Measurements from ENCODE around the gene NT5DC1.
A peak's percentile ranks its signal among the peaks of the same experiment; 100 is the strongest.

The NT5DC1 gene

DNA sequence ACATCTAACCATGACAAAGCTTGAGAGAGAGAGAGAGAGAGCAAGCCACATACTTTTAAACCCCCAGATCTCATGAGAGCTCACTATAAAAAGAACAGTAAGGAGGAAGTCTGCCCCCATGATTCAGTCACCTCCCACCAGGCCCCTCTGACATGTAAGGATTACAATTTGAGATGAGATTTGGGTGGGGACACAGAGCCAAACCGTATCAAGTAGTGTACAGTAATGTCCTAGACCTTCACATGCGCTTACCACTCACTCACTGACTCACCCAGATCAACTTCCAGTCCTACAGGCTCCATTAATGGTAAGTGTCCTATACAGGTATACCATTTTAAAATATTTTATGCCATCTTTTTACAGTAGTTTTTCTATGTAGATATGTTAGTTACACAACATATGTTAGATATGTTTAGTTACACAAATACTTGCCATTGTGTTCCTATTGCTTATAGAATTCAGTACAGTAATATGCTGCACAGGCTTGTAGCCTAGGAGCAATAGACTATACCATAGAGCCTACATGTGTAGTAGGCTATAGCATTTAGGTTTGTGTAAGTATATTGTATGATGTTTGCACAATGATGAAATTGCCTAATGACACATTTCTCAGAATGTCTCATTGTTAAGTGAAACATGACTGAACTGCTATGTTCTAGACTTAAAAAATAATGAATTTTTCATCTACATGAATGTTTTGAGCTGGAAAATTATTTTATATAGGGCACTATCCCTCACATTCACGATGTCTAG, 167.4 kb downstream of the NT5DC1 start:
- H3K27ac ChIP-seq (ENCODE audit: low read depth, low read length) = no peak overlapping the region
- no peaks in the 10 kb centered on the region for H3K9me3 ChIP-seq (ENCODE audit: low read length)
- H3K9ac ChIP-seq (ENCODE audit: low read length) = no peak overlapping the region
- H3K36me3 ChIP-seq (ENCODE audit: insufficient read depth, low read length) = peaks cover 7% of the 10 kb centered on the region
- H3K4me1 ChIP-seq (ENCODE audit: insufficient read depth, low read length) = peaks cover 8% of the 10 kb centered on the region
- H3K27me3 ChIP-seq (ENCODE audit: control insufficient read depth in 1 of 2, insufficient read depth in 2 of 2, low read length in 2 of 2) = no peaks in the 10 kb centered on the region
- no peak overlapping the region for H3K4me3 ChIP-seq (ENCODE audit: low read depth in 1 of 2, low read length in 2 of 2)

DNA sequence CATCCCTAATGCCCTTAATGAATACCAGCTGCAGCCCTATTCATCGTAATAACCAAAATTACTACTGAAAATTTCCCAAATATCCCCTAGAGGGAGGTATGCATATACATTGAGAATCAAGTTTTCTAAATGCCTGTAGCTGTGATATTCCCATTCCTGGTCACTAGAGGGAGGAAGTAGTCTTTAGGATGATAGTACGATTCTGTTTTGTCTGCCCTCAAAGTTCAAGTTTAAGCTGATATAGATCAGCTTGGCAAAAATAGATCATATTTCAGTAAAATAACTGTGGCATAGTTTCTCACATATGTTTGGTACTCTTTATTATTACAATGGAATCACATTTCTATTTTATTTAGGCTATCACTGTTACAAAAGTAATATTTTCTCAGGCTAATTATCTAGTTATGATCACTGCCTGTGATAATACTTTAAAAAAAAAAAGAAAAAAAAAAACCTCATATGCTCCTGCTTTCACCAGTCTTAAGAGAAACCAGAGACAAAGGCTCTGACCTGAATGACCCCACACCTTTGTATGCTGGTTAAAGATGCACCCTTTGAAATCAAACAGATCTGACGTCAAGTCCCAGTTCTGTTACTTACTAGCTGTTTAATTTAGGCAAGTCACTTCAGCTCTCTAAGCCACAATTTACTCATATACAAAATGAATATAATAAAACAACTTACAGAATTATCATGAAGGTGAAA, 168.1 kb downstream of the NT5DC1 start:
- no peak overlapping the region for H3K27ac ChIP-seq (ENCODE audit: low read depth, low read length)

DNA sequence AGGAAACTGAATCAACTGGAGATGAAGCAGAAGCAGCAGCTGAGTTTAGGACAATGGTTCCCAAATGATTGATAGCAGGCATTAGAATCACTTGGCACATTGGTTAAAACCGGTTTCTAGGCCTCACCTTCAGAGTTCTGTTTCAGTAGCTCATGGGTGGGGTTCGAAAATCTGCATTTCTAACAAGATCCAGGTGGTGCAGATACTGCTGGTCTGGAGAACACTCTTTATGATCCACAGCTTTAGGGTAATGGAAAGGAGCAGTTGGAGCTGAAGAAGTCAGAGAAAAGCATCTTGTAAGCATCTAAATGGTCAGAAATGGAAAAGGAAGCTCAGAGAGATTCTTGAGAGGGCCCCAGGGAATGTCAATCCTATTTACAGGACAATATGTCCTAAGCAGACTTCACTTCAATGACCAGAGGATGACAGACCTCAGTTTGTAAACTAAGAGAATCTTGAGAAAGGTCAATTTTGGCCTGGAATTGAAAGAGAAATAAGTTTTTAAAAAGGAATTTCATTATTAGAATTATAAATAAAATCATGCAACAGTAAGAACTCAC, 170.6 kb downstream of the NT5DC1 start:
- peaks cover 14% of the 10 kb centered on the region for H3K36me3 ChIP-seq (ENCODE audit: insufficient read depth, low read length)
- H3K9ac ChIP-seq (ENCODE audit: low read length) = no peak overlapping the region
- H3K9me3 ChIP-seq (ENCODE audit: low read length) = no peaks in the 10 kb centered on the region
- peaks cover 23% of the 10 kb centered on the region for H3K4me1 ChIP-seq (ENCODE audit: insufficient read depth, low read length)
- no peak overlapping the region for H3K4me3 ChIP-seq (ENCODE audit: low read depth in 1 of 2, low read length in 2 of 2)
- H3K27me3 ChIP-seq (ENCODE audit: control insufficient read depth in 1 of 2, insufficient read depth in 2 of 2, low read length in 2 of 2) = no peaks in the 10 kb centered on the region
- H3K27ac ChIP-seq (ENCODE audit: low read depth, low read length) = no peak overlapping the region

More for the DNA sequence above, 168.1 kb downstream of the NT5DC1 start:
- Histone ChIP-seq H3K4me1 (ENCODE audit: insufficient read depth, low read length) (peaks cover 8% of the 10 kb centered on the region), H3K9ac (ENCODE audit: low read length) (no peak overlapping the region), H3K4me3 (ENCODE audit: low read depth in 1 of 2, low read length in 2 of 2) (no peak overlapping the region), H3K9me3 (ENCODE audit: low read length) (no peaks in the 10 kb centered on the region), H3K27me3 (ENCODE audit: control insufficient read depth in 1 of 2, insufficient read depth in 2 of 2, low read length in 2 of 2) (no peaks in the 10 kb centered on the region), H3K36me3 (ENCODE audit: insufficient read depth, low read length) (peaks cover 14% of the 10 kb centered on the region)

DNA sequence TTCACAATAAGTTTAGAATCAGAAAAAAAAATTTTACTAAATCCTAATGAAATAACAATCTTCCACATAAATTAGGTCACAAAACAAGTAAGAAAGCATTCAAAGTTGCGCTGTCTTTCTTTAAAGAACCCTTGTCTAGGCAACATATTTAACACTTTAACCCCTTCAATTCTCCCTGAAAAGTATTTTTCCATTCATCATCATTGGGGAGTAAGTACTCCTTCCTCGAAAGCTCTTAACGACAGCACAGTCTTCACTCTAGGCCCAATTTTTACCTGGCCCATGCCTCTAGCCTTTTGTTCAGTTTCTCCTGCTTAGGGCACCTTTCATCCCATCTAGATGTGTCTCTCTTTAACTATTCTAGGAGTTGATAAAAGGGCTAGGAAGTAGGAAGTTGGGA, 176.5 kb downstream of the NT5DC1 start:
- Histone ChIP-seq H3K27ac (ENCODE audit: low read depth, low read length) (no peak overlapping the region), H3K4me1 (ENCODE audit: insufficient read depth, low read length) (peaks cover 52% of the 10 kb centered on the region), H3K27me3 (ENCODE audit: control insufficient read depth in 1 of 2, insufficient read depth in 2 of 2, low read length in 2 of 2) (no peaks in the 10 kb centered on the region)

DNA sequence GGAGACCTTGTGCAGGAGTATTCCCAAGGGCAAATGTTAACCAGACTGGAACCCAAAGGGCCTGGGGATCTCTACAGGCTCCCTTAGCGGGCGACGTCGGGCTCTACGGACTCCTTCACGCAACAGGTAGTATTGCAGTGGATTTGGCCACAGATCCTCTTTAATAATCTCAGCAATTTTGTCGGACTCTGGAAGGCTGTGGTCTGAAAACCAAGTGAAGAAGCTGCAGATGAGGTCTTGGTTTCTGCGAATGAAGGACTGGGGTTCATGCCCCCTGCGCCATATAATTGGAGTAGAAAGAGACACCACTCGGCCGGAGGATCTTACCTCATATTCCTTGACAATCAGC, 177.8 kb downstream of the NT5DC1 start:
- Histone ChIP-seq H3K27me3 (ENCODE audit: control insufficient read depth in 1 of 2, insufficient read depth in 2 of 2, low read length in 2 of 2) (no peaks in the 10 kb centered on the region), H3K4me1 (ENCODE audit: insufficient read depth, low read length) (peaks cover 46% of the 10 kb centered on the region), H3K27ac (ENCODE audit: low read depth, low read length) (peak overlapping the region; percentile 98), H3K9ac (ENCODE audit: low read length) (peak overlapping the region; percentile 83), H3K4me3 (ENCODE audit: low read depth in 1 of 2, low read length in 2 of 2) (peak overlapping the region; percentile 67 to 97), H3K9me3 (ENCODE audit: low read length) (no peaks in the 10 kb centered on the region), H3K36me3 (ENCODE audit: insufficient read depth, low read length) (peaks cover 10% of the 10 kb centered on the region)

More for the DNA sequence above, 176.5 kb downstream of the NT5DC1 start:
- Histone ChIP-seq H3K9ac (ENCODE audit: low read length) (peak overlapping the region; percentile 83), H3K36me3 (ENCODE audit: insufficient read depth, low read length) (peaks cover 22% of the 10 kb centered on the region), H3K9me3 (ENCODE audit: low read length) (no peaks in the 10 kb centered on the region), H3K4me3 (ENCODE audit: low read depth in 1 of 2, low read length in 2 of 2) (peak overlapping the region; percentile 53 to 67)

DNA sequence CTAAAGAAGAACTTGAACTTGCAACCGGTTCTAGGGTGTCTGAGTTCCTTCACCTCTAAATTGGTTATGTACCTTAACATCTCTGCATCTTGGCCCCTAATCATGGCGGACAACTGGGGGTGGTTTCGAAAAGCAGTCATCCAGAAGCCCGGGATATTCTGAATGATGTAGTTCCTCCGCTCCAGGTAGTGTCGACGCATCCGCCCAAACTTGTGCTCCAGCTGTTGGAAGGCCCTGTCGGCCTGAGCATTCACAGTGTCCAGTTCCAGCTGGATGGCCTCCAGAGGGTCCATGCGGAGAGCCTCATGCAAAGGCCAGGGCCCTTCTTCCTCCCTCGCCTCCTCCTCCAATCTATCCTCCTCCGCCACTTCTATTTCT, 178.2 kb downstream of the NT5DC1 start:
- peaks cover 8% of the 10 kb centered on the region for H3K36me3 ChIP-seq (ENCODE audit: insufficient read depth, low read length)
- peak overlapping the region; percentile 98 for H3K27ac ChIP-seq (ENCODE audit: low read depth, low read length)
- H3K9me3 ChIP-seq (ENCODE audit: low read length) = no peaks in the 10 kb centered on the region
- H3K4me3 ChIP-seq (ENCODE audit: low read depth in 1 of 2, low read length in 2 of 2) = peak overlapping the region; percentile 67 to 97
- peaks cover 46% of the 10 kb centered on the region for H3K4me1 ChIP-seq (ENCODE audit: insufficient read depth, low read length)
- H3K9ac ChIP-seq (ENCODE audit: low read length) = peak overlapping the region; percentile 83
- no peaks in the 10 kb centered on the region for H3K27me3 ChIP-seq (ENCODE audit: control insufficient read depth in 1 of 2, insufficient read depth in 2 of 2, low read length in 2 of 2)

DNA sequence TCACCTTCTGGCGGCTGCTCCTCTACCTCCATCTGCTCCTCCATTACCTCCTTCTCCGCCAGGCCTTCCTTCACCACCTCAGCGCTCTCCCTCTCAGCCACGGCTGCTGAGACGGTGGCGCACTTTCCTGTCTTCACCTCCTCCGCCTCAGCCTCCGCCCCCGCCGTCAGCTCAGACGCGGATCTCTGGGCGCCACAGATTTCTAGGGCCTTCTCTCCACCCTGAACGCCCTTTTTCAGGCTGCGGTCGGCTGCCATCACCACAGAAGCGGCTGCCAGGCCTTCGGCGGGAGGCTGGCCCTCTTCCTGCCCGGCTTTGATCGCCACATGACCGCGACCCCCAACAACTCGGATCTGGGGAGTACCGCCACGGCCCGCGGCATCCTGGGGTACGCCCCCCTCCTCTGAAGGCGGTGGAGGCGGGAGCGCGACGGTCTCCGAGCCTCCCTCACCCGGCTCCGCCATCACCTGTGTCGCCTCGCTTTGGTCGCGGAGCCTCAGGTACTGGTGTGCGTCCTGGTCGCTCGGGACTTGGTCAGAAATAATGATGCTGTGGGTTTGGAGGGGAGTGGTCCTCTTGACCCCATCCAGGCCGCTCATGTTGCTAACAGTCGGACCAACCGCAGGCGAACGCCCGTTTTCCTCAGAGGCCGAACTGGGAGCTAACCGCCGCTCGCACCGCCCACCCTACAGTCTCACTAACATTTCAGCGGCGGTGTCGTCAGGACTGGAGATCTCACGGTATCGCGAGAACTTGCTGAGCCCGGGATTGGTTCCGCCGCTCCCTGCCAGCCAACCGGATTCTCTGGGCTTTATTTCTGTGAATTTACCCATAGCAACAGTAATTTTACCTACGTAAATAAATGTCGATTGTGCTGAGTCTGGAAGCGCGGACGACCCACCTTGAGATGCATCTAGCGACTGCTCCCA, 178.8 kb downstream of the NT5DC1 start, which contains the start of gene TSPYL1:
Gene TSPYL1, minus strand, starts transcription at position 699 of the 929 bp plus-strand sequence. Its CDS starts 100 bp downstream, at position 599.
- Histone ChIP-seq H3K9ac (ENCODE audit: low read length) (peak within 1 kb of the TSS; percentile 83), H3K4me1 (ENCODE audit: insufficient read depth, low read length) (peaks cover 46% of the 10 kb centered on the region), H3K27me3 (ENCODE audit: control insufficient read depth in 1 of 2, insufficient read depth in 2 of 2, low read length in 2 of 2) (no peaks in the 10 kb centered on the region)

DNA sequence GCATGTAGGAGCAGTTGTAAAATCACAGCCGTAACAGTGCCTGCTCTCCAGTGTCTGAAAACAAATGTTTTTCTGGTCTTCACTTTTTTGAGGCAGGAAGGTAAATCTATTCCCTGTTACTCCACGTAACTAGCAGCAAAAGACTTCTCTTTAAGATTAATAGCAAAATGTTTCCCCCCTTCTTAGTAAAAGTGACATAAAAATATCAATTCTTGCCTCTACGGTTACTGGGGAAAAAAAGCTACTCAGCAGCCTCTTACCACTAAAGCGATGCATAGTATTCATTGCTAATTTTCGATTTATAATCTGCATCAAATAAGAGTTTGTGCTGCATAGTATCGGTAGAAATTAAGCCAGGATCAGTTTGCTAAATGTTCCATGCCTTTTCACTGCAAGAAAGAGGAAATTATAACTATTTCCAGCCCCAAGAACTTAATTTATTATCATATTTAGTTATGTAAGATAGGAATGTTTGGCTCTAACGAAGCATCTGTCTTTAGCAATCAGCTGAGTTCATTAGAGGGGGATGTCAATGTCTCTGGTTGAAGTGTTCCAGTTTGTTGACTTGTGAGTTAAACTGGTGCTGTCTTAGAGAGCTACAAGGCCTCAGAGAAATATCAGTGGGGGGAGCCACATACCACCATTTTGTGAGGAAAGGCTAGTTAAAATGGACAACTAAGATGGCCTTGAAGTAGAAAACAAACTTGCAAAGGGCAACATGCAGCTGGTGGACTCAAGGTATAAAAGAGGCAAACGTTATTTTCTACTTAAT, 179.7 kb downstream of the NT5DC1 start:
- H3K36me3 ChIP-seq (ENCODE audit: insufficient read depth, low read length) = peaks cover 8% of the 10 kb centered on the region
- no peaks in the 10 kb centered on the region for H3K9me3 ChIP-seq (ENCODE audit: low read length)
- peak overlapping the region; percentile 67 to 97 for H3K4me3 ChIP-seq (ENCODE audit: low read depth in 1 of 2, low read length in 2 of 2)
- peak overlapping the region; percentile 83 for H3K9ac ChIP-seq (ENCODE audit: low read length)
- no peaks in the 10 kb centered on the region for H3K27me3 ChIP-seq (ENCODE audit: control insufficient read depth in 1 of 2, insufficient read depth in 2 of 2, low read length in 2 of 2)
- peak overlapping the region; percentile 98 for H3K27ac ChIP-seq (ENCODE audit: low read depth, low read length)
- H3K4me1 ChIP-seq (ENCODE audit: insufficient read depth, low read length) = peaks cover 40% of the 10 kb centered on the region

More for the DNA sequence above, 178.8 kb downstream of the NT5DC1 start, which contains the start of gene TSPYL1:
- H3K27ac ChIP-seq (ENCODE audit: low read depth, low read length) = peak within 1 kb of the TSS; percentile 98
- peak within 1 kb of the TSS; percentile 67 to 97 for H3K4me3 ChIP-seq (ENCODE audit: low read depth in 1 of 2, low read length in 2 of 2)
- peaks cover 8% of the 10 kb centered on the region for H3K36me3 ChIP-seq (ENCODE audit: insufficient read depth, low read length)
- no peaks in the 10 kb centered on the region for H3K9me3 ChIP-seq (ENCODE audit: low read length)

DNA sequence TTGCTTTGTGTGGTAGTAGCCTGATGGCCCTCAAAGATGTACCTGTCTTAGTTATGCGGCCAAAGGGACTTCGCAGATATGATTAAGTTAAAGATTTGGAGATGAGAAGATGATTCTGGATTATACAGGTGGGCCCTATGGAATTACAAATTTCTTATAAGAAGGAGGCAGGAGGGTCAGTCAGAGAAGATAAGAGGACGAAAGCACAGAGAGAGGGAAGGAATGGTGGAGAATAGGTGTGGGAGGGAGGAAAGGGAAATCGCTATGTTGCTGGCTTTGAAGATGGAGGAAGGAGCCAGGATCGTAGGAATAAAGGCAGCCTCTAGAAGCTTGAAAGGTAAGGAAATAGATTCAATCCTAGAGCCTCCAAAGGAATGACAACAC, 180.3 kb downstream of the NT5DC1 start:
- no peak overlapping the region for H3K27ac ChIP-seq (ENCODE audit: low read depth, low read length)
- no peak overlapping the region for H3K9ac ChIP-seq (ENCODE audit: low read length)
- peak overlapping the region; percentile 67 to 97 for H3K4me3 ChIP-seq (ENCODE audit: low read depth in 1 of 2, low read length in 2 of 2)

DNA sequence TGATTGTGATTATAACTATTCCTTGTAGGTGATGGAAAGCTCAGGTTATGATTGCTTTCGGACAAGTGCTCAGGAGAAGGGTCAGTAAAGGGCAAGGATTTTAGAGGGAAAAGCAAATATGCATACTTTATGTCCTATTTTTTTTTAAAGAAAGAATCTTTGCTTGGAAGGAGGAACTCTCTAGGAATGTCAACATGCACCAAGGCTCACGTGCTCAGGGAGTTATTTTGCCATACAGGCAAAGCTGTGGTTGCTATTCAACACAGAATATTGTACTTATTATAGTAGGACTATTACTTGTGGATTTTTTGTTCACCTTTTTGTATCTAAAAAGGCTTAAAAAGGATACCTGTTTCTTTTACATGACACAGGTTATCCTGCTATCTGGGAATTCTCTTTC, 182.0 kb downstream of the NT5DC1 start:
- Histone ChIP-seq H3K27me3 (ENCODE audit: control insufficient read depth in 1 of 2, insufficient read depth in 2 of 2, low read length in 2 of 2) (no peaks in the 10 kb centered on the region), H3K36me3 (ENCODE audit: insufficient read depth, low read length) (peaks cover 8% of the 10 kb centered on the region), H3K9ac (ENCODE audit: low read length) (no peak overlapping the region)

More for the DNA sequence above, 180.3 kb downstream of the NT5DC1 start:
- Histone ChIP-seq H3K27me3 (ENCODE audit: control insufficient read depth in 1 of 2, insufficient read depth in 2 of 2, low read length in 2 of 2) (no peaks in the 10 kb centered on the region), H3K9me3 (ENCODE audit: low read length) (no peaks in the 10 kb centered on the region), H3K36me3 (ENCODE audit: insufficient read depth, low read length) (peaks cover 8% of the 10 kb centered on the region), H3K4me1 (ENCODE audit: insufficient read depth, low read length) (peaks cover 35% of the 10 kb centered on the region)

More for the DNA sequence above, 182.0 kb downstream of the NT5DC1 start:
- Histone ChIP-seq H3K9me3 (ENCODE audit: low read length) (no peaks in the 10 kb centered on the region), H3K27ac (ENCODE audit: low read depth, low read length) (no peak overlapping the region), H3K4me3 (ENCODE audit: low read depth in 1 of 2, low read length in 2 of 2) (no peak overlapping the region), H3K4me1 (ENCODE audit: insufficient read depth, low read length) (peaks cover 19% of the 10 kb centered on the region)

Data from muscle layer of colon (tissue), 2 donors.